Endothelial cell (in vitro differentiated cells): ENCODE results near the gene GMDS. TPM values are rescaled to one million over a fixed set of nuclear protein-coding genes. Genes with fewer than 3 reads are reported as not detected.

Source experiments
- DNase-seq: peaks from one replicate; pipeline ENCODE4 v3.0.0; 2021; ENCODE audit warnings: low spot score
- H3K27ac Mint-ChIP-seq: one replicate; pipeline ENCODE4 v1.8.0; 2021; ENCODE audit warnings: mixed read lengths, inconsistent platforms; ENCODE audit not compliant: unreplicated experiment
- H3K27me3 Mint-ChIP-seq: one replicate; pipeline ENCODE4 v1.8.0; 2021; ENCODE audit warnings: mild to moderate bottlenecking, moderate library complexity, mixed read lengths, inconsistent platforms; ENCODE audit not compliant: unreplicated experiment
- H3K36me3 Mint-ChIP-seq: one replicate; pipeline ENCODE4 v1.8.0; 2021; ENCODE audit warnings: mild to moderate bottlenecking, low read depth, mixed read lengths, inconsistent platforms; ENCODE audit not compliant: unreplicated experiment
- H3K4me1 Mint-ChIP-seq: one replicate; pipeline ENCODE4 v1.8.0; 2021; ENCODE audit warnings: mild to moderate bottlenecking, mixed read lengths, inconsistent platforms; ENCODE audit not compliant: unreplicated experiment
- H3K4me3 Mint-ChIP-seq: one replicate; pipeline ENCODE4 v1.8.0; 2021; ENCODE audit warnings: mild to moderate bottlenecking, mixed read lengths, inconsistent platforms; ENCODE audit not compliant: unreplicated experiment
- H3K9me3 Mint-ChIP-seq: one replicate; pipeline ENCODE4 v1.8.0; 2021; ENCODE audit warnings: mixed read lengths, inconsistent platforms; ENCODE audit not compliant: unreplicated experiment
- total RNA-seq: library from RNA; stranded (reverse); fragmentation: NEBNext Ultra II Directional; extraction: Animal tissue kit (Norgen Biotek cat#: 25700); gene quantifications from one replicate; pipeline ENCODE4 v1.2.1, GENCODE V29; 2021; ENCODE audit not compliant: unreplicated experiment
- TF ChIP-seq, protein P1 (sequence below): fragments of 200-600 bp; sonication (generic); IDR thresholded peaks from one replicate; pipeline ENCODE4 v1.5.0; 2021; ENCODE audit warnings: antibody characterized with exemption; ENCODE audit not compliant: unreplicated experiment

GMDS gene
- total RNA-seq, 1 donor from 2014 or later, result 36.0 TPM

DNA sequence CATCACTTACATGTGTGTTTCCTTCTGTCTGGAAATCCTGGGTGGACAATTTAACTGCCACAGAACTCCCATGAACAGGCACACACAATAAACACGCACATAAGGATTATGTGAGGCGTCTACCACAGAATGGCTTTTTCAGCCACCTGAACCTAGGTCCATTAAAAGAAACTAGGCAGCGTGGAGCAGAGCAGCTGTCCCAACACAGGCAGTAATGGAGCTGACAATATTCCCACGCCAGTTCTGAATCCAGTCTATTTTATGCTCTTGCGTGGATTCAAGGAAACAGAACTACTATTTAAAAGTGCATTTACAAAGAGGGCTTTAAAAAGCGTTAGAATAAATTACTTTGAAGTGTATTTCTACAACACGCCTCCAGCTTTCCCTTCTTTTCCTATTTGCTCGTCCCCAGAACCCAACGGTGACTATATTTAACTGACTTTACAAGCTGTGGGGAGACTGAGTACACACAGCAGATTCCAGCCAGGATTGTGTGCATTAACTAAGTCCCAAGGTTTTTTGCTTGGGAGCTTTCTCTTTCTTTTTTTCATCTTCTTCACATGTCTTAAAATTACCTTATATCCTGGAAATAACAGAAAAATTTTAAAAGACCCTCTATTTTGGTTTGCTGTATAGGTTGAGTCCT is 95.9 kb downstream of the GMDS start:
- H3K4me3 Mint-ChIP-seq, result no peak overlapping the region
- peaks cover 2% of the 10 kb centered on the region for H3K27me3 Mint-ChIP-seq
- no peaks in the 10 kb centered on the region for H3K9me3 Mint-ChIP-seq
- TF ChIP-seq, protein P1, sequence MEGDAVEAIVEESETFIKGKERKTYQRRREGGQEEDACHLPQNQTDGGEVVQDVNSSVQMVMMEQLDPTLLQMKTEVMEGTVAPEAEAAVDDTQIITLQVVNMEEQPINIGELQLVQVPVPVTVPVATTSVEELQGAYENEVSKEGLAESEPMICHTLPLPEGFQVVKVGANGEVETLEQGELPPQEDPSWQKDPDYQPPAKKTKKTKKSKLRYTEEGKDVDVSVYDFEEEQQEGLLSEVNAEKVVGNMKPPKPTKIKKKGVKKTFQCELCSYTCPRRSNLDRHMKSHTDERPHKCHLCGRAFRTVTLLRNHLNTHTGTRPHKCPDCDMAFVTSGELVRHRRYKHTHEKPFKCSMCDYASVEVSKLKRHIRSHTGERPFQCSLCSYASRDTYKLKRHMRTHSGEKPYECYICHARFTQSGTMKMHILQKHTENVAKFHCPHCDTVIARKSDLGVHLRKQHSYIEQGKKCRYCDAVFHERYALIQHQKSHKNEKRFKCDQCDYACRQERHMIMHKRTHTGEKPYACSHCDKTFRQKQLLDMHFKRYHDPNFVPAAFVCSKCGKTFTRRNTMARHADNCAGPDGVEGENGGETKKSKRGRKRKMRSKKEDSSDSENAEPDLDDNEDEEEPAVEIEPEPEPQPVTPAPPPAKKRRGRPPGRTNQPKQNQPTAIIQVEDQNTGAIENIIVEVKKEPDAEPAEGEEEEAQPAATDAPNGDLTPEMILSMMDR, result no peak
- no peaks in the 10 kb centered on the region for H3K4me1 Mint-ChIP-seq
- DNase-seq, result no peak
- H3K36me3 Mint-ChIP-seq, result no peaks in the 10 kb centered on the region
- H3K27ac Mint-ChIP-seq, result no peak overlapping the region

DNA sequence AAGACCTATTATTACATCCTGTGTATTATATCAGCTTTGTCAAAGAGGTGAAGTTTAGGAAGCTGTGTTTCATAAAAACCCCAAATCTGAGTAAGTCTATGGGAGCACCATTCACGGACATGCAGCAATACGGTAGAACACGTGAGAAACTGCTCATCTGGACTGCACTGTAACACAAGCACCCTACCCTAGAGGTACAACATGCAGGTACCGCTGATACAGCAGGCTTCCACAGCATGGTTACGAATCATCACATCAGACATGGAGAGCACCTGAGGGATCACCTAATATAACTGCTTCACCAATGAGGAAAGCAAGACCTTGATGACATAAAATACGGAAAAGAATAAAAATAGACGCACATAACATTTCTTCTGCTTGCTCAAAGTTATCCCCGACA is 96.7 kb downstream of the GMDS start:
- H3K36me3 Mint-ChIP-seq, result no peaks in the 10 kb centered on the region
- no peak overlapping the region for H3K27ac Mint-ChIP-seq
- TF ChIP-seq, protein P1, result no peak
- peaks cover 2% of the 10 kb centered on the region for H3K27me3 Mint-ChIP-seq
- no peak overlapping the region for H3K4me3 Mint-ChIP-seq
- H3K4me1 Mint-ChIP-seq, result no peaks in the 10 kb centered on the region
- H3K9me3 Mint-ChIP-seq, result no peaks in the 10 kb centered on the region
- DNase-seq, result no peak

DNA sequence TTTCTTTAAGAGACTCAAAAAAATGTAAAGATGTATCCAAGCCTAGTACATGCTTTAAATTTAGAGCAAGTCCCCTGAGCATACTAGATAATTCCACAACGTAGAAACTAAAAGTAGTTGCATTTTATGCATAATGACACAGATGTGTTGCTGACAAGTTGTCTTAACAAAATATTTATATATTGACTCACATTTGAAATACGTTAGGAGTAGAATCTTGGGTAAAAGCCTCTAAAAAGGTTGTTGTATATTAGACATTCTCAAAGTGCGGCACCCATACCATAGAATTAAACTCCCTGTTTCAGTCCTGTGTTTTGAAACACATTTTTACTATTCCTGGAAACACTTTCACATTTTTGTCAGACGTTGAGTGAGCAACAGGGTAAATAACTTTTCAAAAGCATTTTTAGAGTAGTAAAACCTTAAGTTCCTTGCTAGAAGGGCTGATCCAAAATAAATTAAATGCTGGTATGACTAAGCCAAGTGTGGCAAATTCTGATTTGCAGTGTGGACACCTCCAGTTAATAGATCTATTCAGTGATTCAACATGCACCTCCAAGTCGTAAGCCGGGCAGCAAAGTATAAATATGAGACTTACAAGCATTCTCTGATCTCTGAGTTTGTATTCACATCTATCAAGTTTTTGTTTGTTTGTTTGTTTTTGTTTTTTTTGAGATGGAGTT is 97.5 kb downstream of the GMDS start:
- no peak overlapping the region for H3K4me3 Mint-ChIP-seq
- no peaks in the 10 kb centered on the region for H3K36me3 Mint-ChIP-seq
- H3K27me3 Mint-ChIP-seq, result peaks cover 2% of the 10 kb centered on the region
- H3K9me3 Mint-ChIP-seq, result no peaks in the 10 kb centered on the region
- TF ChIP-seq, protein P1, result no peak
- H3K27ac Mint-ChIP-seq, result no peak overlapping the region
- H3K4me1 Mint-ChIP-seq, result no peaks in the 10 kb centered on the region
- DNase-seq, result no peak

DNA sequence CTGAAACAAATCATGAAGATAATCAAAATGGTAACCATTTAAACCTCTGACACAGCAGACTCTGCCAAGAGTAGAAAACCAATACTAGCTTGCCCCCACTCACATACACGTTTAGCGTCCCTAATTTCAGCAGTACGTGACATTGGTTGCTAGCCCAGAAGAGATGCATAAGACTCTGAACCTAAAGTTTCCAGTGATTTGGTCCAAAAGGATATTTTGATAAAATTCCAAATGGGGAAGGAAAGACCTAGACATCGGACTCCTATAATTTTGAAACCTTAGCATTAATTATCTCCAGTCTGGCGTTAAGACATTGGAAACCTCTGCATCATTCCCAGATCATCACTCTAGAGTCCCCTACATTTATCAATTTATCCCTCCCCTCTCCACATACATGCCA is 98.1 kb downstream of the GMDS start:
- DNase-seq, result no peak
- Mint-ChIP-seq H3K36me3 (no peaks in the 10 kb centered on the region), H3K4me3 (no peak overlapping the region), H3K27ac (no peak overlapping the region), H3K27me3 (peaks cover 2% of the 10 kb centered on the region), H3K9me3 (no peaks in the 10 kb centered on the region), H3K4me1 (no peaks in the 10 kb centered on the region)
- TF ChIP-seq, protein P1, result no peak

DNA sequence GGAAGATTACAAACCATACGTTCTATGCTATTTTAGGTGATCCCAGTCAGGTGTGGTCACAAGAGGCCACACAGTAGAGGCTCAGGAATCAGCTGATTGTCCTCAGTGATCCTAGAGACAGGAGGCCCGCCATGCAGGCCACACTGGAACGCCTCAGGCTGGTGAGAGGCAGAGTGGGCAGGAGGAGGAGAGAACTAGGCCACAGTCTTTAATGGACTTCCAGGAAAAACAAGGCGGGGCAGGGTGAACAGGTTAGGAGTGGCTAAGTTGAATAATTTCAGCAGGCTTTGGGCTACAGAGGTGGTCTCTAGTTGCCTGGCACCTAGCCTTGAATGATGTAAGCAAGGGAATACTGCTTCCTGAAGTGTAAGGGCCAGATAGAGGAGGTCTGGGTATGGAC is 101.2 kb downstream of the GMDS start:
- Mint-ChIP-seq H3K9me3 (no peaks in the 10 kb centered on the region), H3K4me1 (peaks cover 16% of the 10 kb centered on the region), H3K27ac (no peak overlapping the region), H3K4me3 (no peak overlapping the region), H3K36me3 (no peaks in the 10 kb centered on the region), H3K27me3 (peaks cover 2% of the 10 kb centered on the region)
- DNase-seq, result no peak
- TF ChIP-seq, protein P1, result no peak
